Ramos (cell line): ENCODE measurements around the gene HGF.
"Not testable (repeated sequence)": the region's sequence is repeated elsewhere in the genome, so short reads cannot be mapped to it uniquely, and the experiment has no call there.

ENCODE experiments used
- in situ Hi-C: fragments of 300-500 bp; cut with MboI; formaldehyde crosslinking; loops from one replicate; pipeline ENCODE4 v1.14.3; 2022; ENCODE audit warnings: low sequenced_read_pairs; ENCODE audit not compliant: unreplicated experiment

The HGF gene

DNA sequence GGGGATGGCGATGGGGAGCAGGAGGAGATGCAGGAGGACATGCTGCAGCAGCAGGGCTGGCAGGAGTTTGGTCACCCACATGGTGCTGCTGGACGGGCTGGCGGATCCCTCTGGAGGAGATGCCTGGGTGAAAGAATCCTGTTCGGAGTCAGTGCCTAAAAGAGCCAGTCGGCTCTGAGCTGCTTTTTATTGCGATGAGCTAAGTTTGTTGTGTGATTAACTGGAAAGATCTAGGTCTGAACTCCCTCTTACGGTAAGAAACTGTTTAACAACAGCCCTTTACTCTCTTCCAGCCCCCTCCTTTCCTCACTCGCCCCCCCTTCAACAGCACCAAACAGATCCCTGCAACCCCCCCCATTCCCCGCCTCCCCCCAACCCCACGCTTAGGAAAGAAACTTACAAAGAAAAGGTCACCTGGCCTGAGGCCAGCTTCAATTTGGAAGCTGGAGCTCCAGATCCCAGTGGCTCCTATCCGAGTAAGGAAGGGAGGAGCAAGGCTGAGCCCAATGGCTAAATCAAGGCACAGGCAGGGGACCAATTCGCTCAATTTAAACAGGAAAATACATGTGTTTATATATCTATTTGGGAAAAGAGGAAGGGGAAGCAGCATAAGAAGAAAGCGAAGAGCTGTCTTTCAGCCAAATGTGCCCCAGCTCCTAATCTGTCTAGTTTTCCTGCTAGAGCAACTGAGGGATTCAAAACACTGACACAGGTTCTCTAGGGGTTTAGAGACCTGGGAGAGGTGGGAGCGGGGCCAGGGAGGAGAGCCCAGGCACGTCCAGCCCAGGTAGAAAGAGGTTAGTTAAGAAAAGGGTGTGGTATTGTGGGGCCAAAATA is at the start of gene HGF:
Gene HGF, minus strand, starts transcription at position 157 of the 837 bp plus-strand sequence. Its CDS starts 76 bp downstream, at position 81.
- in situ Hi-C loops = no loop called here

DNA sequence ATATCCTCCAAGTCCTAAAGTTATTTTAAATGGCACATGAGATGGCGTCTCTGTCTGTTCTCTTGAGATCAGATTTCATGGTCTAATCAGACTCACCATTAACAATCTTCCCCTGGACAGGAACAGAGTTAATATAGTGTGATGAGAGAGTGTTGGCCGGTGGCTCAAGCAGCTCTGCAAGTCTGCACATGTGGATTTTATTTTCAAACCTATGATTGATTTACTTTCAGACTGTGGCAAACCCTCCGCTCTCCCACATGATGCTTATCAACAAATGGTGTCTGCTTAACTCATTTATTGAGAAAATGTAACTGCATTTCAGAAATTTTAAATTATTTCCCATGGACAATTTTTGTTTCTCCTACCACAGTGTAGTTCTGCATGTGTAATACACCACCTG is 46.5 kb upstream of the HGF start:
- in situ Hi-C loops = no loop called here

DNA sequence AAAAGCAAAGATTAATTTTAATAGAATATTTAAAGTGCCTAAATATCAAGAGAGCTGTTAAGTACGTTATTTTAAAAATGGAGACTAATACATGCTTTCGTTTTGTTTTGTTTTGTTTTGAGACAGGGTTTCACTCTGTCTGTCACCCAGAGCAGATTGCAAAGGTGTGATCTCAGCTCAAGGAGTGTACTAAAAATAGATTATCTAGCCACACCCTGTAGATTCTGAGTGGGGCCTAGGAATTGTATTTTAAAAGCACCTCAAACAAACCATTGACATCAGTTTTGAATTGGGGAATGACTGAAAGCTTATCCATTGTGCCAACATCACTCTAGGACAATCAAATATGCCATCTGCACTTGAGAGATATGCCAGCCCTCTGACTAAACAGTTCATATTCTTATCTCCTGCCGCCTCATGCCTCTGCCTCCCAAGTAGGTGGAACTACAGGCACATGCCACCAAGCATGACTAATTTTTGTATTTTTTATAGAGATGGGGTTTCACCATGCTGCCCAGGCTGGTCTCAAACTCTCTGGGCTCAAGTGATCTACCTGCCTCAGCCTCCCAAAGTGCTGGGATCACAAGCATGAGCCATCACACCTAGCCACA is 43.1 kb upstream of the HGF start:
- in situ Hi-C loops = not testable (repeated sequence)

DNA sequence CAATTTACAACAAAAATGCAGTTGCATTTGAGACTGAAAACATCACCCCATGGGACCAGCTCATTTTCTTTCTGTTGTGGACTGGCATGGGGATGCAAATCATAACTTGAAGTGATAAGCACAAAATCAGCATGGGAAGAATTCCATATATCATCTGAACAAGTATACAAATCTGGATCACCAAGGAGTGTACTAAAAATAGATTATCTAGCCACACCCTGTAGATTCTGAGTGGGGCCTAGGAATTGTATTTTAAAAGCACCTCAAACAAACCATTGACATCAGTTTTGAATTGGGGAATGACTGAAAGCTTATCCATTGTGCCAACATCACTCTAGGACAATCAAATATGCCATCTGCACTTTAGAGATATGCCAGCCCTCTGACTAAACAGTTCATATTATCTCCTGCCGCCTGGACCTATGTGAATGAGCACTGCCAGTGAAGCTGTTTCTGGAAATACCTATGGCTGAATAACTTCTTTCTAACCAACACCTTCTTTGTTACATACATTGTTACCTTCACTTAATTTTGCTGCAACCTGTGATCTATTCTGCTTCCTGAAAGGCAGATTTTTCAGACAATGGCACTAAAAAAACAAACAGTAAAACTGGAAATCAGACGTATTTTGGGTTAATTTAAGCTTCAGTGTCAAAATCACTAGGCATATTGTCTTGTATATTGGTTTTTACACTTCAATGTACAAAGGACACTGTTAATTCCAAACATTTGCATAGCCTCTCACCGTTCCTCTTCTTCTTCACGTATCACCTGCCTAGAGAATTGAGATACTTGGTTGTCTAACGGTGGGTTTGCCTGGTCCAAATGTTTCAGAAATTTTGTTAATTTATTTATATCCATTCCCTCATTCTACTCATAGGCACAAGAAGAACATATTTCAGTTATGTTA is 42.4 kb upstream of the HGF start:
- in situ Hi-C loops = no loop called here

DNA sequence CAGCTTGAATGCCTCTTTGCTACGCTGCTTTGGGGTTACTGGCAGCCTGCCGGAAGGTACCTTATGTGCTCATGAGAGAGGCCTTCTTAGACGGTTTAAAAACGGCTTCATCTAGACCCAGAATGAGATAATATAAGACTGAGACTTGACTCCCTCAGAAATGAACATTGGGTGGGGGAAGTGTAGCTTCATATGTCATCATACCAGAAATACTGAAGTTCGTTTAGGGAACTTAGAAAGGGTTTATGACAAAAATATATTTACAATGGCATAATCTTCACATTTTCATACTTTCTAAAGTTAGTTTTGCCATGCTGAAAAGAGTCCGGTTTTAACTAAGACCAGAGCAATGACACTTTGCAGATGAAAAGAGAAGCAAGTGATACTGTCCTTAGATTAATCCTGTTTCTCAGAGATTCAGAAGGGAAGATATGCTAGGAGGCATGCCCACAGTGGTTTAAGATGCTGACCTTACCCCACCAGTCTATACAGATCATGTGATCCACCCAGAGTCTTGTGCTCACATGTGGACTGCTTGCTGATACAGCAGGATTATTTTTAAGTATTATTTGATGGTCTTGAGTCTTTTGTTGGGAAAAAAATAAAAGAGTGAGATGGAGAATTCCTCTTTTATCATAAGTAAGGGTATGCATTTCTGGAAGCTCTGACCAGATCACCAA is 40.8 kb upstream of the HGF start:
- in situ Hi-C loops = no loop called here

- in situ Hi-C loops = not testable (repeated sequence)
Measured at GRCh38 chr7:81808310-81808709, 38.5 kb upstream of the HGF start.

DNA sequence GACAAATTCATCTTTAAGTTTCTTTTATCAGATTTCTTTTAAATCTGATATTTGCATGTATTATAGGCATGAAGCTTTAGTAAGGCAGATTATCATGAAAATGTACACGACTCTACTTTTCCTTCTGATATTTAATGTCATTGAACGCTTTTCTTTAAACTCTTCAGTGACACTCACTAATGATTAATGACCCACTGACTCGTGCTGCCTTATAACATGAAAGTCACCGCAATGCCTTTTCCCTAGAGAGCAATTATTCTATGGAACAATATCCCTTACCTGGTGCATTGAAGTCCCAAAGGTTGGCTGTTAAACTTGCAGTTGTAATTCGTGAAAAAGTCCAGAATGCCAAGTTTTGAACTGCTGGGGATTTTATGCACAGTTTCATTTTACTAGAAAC is 33.4 kb upstream of the HGF start:
- in situ Hi-C loops = no loop called here

DNA sequence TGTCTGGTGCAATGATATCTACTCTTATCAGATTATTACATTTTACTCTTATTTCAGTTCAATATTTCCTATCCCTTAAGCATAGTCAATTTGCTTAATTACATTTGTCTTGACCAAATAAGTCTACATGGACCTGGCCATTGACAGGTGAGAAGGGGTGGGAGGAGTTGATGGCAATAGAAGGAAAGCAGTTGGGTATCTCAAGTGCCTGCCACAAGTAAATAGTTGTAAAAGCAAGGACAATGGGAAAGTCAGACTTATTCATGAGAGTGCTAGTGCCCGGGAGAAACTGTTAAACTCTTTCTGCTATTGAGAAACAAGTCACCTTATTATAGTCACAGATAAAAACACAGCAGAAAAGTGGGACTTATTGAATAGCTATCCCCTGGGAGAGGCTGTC is 32.4 kb upstream of the HGF start:
- in situ Hi-C loops = no loop called here

DNA sequence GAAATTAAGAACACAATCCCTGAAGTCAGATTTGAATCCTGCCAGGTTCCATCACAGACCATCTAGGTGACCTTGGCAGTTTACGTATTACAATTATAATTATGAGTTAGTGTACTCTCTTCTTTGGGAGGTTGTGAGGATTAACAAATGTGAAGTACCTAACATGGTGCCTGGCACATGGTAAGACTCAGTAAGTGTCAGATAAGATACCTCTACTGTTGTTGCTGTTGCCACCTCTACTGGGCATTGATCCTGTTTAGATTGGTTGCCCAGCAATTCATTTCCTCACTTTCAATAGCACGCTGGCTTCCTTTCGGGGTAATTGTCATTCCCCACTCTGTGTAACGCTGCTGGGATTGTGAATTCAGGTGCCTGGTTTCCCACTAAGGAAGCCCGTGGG is 31.7 kb upstream of the HGF start:
- in situ Hi-C loops = no loop called here

GRCh38 chr7:81791568-81792518 is 22.0 kb upstream of the HGF start:
- in situ Hi-C loops = no loop called here

DNA sequence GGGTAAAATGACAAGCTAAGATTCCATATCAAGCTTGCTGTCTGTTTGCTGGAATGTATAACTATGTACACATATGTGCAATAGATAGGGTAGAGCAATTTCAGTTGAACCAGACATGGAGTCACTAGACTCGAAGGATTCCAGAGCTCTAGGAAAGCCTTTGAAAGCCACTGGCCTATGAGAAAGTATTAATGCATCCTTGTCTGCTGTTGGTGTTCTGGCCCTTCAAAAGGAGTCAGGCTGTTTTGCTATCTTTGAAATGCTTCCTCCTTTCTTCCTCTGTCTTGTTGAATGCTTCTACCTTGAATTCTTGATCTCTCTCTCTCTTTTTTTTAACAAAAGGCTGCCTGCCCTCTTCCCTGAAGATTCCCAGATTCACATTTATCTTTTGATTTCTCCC is 20.8 kb upstream of the HGF start:
- in situ Hi-C loops = no loop called here

DNA sequence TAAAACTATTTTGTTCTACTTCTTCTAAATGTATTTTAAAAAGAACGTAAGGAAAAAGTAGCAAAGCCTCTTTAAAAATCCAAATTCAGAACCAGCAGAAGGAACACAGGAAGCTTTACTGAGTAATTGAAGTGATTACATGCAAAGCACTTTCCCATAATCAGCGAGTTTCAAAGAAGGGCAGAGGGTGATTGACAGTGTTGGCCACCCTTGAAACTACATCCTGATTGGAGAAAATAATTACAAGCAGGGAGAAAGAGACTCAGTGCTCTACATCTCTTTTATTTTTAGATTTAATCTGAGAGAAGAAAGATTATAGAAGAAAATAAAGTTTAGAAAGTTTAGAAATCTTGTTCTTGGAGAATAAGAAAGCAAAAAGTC is 20.3 kb upstream of the HGF start:
- in situ Hi-C loops = no loop called here

DNA sequence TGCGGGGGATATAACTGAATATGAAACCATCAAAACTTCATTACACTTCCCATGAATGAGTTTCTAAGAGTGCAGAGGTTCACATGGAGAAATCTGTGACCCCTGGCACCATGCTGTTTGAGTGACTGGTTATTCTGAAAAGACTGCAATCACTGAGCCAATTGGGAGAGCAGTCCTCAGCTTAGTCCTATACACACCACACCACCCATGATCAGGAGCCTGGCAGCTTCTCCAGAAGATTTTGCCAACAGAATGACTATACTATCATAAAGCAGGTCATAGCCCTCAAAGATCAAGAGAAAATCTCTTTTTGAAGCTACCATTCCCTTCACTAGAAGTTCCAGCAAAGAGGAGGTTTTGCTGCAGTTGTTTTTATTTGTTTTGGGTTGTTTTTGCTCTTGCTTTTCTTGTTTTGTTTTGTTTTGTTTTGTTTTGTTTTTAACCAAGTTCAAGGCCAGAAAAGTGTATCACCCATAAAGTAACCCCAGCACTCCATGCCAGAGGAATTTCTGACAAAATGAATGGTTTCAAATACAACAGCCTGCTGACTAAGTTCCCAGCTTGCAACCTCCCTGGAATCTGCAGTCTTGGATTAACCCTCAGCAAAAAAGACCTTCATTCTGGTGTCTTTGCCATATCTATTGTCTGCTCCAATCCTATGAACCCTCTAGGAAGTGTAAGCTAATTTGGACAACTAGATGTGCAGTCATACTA is 19.7 kb upstream of the HGF start:
- in situ Hi-C loops = no loop called here

DNA sequence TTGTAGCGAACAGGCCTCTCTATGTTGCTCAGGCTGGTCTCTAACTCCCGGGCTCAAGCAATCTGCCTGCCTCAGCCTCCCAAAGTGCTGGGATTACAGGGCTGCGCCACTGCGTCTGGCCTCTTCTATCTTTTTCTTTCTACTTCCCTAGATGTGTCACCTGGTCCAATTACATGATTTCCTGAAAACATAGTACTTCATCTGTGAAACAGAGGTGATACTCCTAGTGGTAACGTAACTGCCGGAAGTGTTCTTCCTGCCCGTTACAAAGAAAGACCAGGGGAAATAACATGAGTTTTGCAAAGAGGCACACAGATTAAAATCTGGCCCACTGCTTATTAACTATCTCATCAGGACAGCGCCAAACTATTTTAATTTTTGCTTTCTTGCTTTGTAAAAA is 18.4 kb upstream of the HGF start:
- in situ Hi-C loops = no loop called here

DNA sequence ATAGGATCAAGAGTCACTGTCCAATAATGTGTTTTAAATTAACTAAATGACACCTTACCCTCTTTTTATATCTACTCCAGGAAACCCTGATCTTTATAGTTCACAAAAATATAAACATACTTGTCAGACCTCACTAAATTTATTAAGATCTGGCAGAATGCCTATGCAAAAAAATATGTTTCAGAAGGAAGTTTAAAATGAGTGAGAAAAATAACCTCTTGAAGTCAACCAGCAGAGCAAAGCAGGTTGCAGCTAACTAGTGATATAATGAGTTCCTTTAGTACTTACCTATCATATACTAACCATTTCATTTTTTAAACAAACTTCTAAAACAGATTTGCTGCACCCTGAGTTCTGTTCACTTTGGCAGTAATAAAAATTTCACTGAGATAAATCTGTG is 14.0 kb upstream of the HGF start:
- in situ Hi-C loops = no loop called here

- in situ Hi-C loops = no loop called here
Measured at GRCh38 chr7:81780914-81781693, 11.3 kb upstream of the HGF start.

- in situ Hi-C loops = no loop called here
Measured at GRCh38 chr7:81779706-81780105, 9.9 kb upstream of the HGF start.

GRCh38 chr7:81777697-81778096 is 7.8 kb upstream of the HGF start:
- in situ Hi-C loops = no loop called here
